Lower leg skin (tissue), 4 donors: Measurements from ENCODE around the gene RPRD1B. TPM values are rescaled to one million over a fixed set of nuclear protein-coding genes. Genes with fewer than 3 reads are reported as not detected.

Experiments
- DNase-seq, 2 donors: peaks; one replicate each; pipeline ENCODE4 v3.0.0-alpha.2; 2019; ENCODE audit warnings: low spot score in 2 of 2
- H3K4me3 ChIP-seq: fragments of 200-600 bp; sonication (generic); 2 replicates; pipeline ENCODE4 v1.5.1; 2017; ENCODE audit warnings: mild to moderate bottlenecking, low read depth; ENCODE audit not compliant: poor library complexity, severe bottlenecking
- CTCF ChIP-seq, 3 donors: fragments of 450-650 bp; IDR thresholded peaks; one replicate each; pipeline ENCODE4 v1.5.1; 2016; ENCODE audit warnings: antibody characterized with exemption in 3 of 3, mild to moderate bottlenecking in 3 of 3, moderate library complexity in 2 of 3
- POLR2A ChIP-seq, 2 donors: fragments of 450-650 bp; IDR thresholded peaks; one replicate each; pipeline ENCODE4 v1.6.1; 2016 to 2017; ENCODE audit warnings: antibody characterized with exemption in 2 of 2, mild to moderate bottlenecking in 1 of 2, moderate library complexity in 1 of 2
- WGBS, 2 donors: methylation state at CpG; one replicate each; pipeline ENCODE4 v1.1.5; 2018; 5-methylcytosine and 5-hydroxymethylcytosine counted together
- intact Hi-C: fragments of 100-400 bp; cut with DNase I; formaldehyde crosslinking; loops from one replicate; pipeline ENCODE4 v1.15.0; 2023; ENCODE audit warnings: low total_unique reads
- total RNA-seq, 4 donors: library from RNA; depleted of rRNA; stranded (reverse); fragments of >200 nt; gene quantifications; one replicate each; pipeline ENCODE4 v1.1.0, GENCODE V29; 2016

RPRD1B gene
- total RNA-seq, 4 donors from 2014 or later = 16.3 to 37.5 (median 22.9) TPM

DNA sequence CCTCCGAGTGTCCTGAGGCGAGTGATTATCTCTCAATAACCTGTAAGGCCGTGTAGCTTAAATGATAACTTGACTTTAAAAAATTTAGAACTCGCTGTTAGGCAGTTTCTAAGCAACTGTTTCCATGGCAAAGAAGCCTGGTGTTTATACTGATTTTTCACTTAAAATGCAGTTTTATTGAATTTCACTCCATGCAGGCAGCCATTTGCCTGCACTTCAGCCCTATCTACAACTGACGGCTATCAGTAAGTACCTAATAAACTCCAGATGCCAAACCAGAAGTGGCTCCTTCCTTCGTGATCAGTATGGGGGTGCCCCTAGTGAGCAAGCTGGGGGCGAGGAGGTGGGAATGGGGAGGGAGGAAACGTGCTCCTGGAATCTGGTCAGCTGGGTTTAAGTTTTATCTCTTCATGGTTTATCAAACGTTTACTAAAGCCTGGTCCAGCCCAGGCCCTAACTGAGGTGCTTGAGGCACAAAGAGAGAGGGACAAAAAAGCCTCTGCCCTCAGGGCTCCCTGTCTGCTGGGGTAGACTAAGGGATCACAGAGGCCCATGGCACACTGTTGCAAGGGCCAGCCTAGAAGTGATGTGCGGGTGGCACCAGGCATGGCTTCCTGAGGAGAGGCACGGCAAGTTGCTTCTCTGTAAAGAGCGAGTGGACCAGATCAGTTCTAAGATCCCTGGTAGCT, 45.8 kb upstream of the RPRD1B start:
- TF ChIP-seq CTCF (IDR thresholded peaks at IDR 0.05) (no peak), POLR2A (IDR thresholded peaks at IDR 0.05) (no peak)
- DNase-seq = no peak
- H3K4me3 ChIP-seq = no peak overlapping the region
- intact Hi-C loops = no loop called here
- 67 to 71% methylated on average over 12 of the region's 12 CpGs for WGBS, 2 donors

DNA sequence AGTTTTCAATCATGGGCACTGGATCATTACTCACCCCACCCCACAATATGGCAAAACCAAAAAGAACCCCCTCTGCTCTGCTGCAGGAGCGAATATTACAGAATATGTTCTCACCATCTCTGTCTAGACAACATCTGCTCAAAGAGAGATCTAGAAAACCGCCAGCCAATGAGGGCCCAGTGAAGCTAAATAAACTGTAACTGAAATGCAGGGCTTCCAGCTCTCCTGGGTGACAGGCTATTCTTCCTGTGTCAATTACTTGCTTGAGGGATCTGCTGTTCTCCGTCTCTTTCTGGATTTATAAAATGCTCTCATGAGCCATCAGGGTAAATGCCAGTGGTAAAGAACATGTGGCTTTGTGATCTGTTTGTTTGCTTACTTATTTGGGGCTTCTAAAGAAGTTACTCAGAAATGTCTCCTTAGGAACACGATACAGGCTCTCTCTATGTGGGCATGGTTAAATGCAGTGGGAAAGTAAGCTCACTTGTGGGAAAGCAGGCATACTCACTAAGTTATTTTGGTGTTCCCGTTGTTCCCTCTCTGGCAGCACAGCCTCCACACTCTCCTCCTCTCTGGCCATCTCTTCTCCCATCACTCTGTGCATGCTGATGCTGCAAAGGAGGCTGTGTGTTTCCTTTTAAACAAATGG, 45.1 kb upstream of the RPRD1B start:
- WGBS, 2 donors = 87 to 89% methylated on average over 5 of the region's 5 CpGs
- DNase-seq = no peak
- intact Hi-C loops = no loop called here

DNA sequence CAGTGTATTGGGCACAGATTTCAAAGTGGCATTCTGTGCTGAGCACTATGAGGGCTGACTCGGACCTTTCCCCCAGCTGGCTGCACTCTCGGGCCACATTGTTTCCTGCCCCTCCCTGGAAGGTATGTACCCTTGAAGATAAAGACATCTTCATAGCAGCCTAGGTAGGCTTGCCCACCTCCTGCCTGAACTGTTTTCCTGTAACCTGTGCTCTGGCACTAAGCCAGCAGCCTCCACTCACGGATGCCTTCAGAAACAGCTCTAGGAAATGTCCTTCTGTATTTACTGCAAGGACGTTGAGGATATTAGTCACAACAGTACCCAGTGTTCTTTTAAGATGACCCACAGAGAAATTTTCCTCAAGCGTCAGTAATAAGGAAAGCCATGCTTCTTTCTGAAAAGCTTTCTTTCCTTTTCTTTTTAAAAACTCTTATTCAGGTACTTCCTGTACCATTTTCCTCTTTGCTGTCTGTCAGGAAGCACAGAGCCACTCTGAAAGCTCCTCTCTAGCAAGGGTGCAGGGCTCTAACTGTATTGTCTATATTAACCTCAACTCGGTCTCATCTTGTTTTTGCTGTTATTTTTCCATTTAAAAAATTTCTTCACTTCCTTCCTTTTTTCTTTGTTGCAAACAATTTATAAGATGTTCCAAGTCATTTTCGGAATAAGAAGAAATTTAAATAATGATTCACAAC, 43.8 kb upstream of the RPRD1B start:
- no peak for DNase-seq
- no peak overlapping the region for H3K4me3 ChIP-seq
- 70 to 76% methylated on average over 7 of the region's 7 CpGs for WGBS, 2 donors
- no peak for TF ChIP-seq CTCF (IDR thresholded peaks at IDR 0.05)
- no peak for TF ChIP-seq POLR2A (IDR thresholded peaks at IDR 0.05)
- intact Hi-C loops = no loop called here

More for the DNA sequence above, 45.1 kb upstream of the RPRD1B start:
- TF ChIP-seq CTCF (IDR thresholded peaks at IDR 0.05) (no peak), POLR2A (IDR thresholded peaks at IDR 0.05) (no peak)
- no peak overlapping the region for H3K4me3 ChIP-seq

GRCh38 chr20:37990571-37991151, 42.9 kb upstream of the RPRD1B start:
- intact Hi-C loops = no loop called here
- WGBS, 2 donors = 74 to 75% methylated on average over 10 of the region's 10 CpGs
- H3K4me3 ChIP-seq = no peak overlapping the region
- no peak for TF ChIP-seq CTCF (IDR thresholded peaks at IDR 0.05)
- no peak for TF ChIP-seq POLR2A (IDR thresholded peaks at IDR 0.05)
- DNase-seq = peak; percentile 55 to 88

GRCh38 chr20:37991157-37991866, 42.2 kb upstream of the RPRD1B start:
- DNase-seq = no peak
- TF ChIP-seq POLR2A (IDR thresholded peaks at IDR 0.05) (no peak), CTCF (IDR thresholded peaks at IDR 0.05) (no peak)
- 85 to 90% methylated on average over 4 of the region's 4 CpGs for WGBS, 2 donors
- H3K4me3 ChIP-seq = no peak overlapping the region
- intact Hi-C loops = no loop called here
